GM10847 (cell line): ENCODE data around the gene SLC25A51.

ENCODE experiments used
- POLR2A ChIP-seq: IDR thresholded peaks from 2 replicates; pipeline ENCODE4 v1.6.1; 2011; ENCODE audit not compliant: insufficient read length; ENCODE audit errors: extremely low read depth

Gene SLC25A51

DNA sequence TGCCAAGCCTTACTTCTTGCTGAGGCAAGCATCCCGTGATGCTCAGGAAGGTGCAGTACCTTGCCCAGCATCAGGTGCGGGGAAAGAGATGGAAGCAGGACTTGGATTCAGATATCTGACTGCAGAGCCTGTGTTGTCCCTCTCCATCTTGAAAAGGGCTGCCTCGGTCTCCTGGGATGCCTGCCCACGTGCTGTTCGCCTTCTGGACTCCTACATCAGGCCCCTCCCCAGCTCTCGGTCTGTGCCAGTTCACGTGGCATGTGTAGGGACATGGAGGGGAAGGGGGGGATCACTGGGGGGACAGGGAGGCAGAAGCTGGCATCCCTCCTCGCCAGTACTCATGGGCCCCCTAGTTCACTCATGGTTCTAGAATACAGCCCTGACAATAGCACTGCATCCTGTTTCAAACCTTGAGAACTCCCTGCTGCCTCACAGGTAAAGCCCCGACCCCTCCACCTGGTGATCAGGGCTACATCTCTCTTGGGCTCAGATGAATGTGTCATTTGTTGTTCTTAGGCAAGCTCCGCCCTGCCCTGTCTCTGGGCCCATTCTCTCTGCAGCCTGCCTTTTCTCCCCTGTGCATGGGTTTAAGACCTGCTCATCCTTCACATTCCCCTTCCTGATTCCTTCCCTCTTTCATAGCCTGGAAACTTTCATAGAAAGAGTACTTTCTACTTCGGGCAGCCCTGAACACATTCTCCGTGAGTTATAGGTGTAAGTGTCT lies 38.9 kb upstream of the SLC25A51 start:
- TF ChIP-seq POLR2A, result no peak

DNA sequence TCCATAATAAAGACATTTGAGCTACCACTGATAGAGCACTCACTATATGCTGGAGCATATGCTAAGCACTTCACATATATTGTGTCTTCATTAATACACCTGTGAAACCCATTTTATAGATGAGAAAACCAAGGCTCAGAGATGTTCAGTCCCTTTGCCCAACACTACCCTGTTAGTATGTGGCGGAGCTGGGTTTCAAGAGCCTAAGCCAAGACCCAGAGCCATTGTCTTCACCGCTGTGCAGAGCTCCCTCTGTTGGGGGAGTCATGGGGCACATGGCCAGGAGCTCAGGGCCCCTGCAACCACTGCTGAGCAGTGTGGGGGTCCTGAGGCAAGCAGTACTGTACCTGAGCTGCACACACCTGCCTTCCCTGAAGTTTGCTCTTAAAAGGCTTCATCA lies 37.3 kb upstream of the SLC25A51 start:
- TF ChIP-seq POLR2A, result no peak

DNA sequence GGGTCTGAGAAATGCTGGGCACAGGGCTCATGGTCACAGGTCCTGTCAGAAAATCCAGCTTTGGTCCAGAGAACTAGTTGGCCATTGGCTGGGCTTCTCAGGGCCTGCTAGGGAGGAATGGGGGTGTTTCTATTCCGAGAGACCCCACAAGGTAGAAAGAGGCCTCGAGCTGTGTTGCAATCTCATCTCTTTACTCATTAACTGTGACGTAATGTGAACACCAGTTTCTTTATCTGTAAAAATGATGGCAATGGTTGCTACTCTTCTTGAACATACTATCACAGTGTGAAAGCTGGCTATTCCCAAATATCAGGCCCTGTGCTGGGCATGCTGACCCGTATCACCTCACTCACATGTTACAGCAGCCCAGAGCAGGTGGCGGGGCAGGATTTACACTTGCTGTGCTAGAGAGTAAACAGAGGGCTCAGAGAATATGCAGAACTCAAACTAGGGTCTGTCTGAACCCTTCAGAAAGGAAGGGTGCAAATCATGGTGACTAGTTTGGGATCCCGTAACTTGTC lies 35.7 kb upstream of the SLC25A51 start:
- TF ChIP-seq POLR2A, result no peak

GRCh38 chr9:37938121-37938891 lies 34.4 kb upstream of the SLC25A51 start:
- no peak for TF ChIP-seq POLR2A

DNA sequence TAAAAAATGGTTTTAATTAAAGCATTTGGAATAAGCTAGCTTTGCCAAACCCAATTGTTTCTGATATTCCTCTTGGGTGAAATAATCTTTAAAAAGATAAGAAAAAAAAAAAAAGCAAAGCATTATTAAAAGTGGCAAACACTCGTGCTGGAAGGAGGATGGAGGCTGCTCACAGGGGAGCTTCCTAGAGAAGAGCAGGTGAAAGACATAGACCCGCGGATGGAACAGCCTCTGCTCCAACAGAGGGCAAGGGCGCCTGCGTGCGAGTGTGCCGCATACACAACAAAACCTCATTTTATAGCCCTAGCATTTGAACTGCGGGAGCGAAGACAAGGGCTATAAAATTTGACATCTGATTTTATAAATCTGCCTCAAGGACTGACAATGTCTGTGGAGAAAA lies 33.4 kb upstream of the SLC25A51 start:
- TF ChIP-seq POLR2A, result no peak

GRCh38 chr9:37936965-37937364 lies 33.0 kb upstream of the SLC25A51 start:
- TF ChIP-seq POLR2A, result no peak

GRCh38 chr9:37936376-37936775 lies 32.4 kb upstream of the SLC25A51 start:
- no peak for TF ChIP-seq POLR2A

- no peak for TF ChIP-seq POLR2A
Measured at GRCh38 chr9:37935096-37935495, 31.2 kb upstream of the SLC25A51 start.

DNA sequence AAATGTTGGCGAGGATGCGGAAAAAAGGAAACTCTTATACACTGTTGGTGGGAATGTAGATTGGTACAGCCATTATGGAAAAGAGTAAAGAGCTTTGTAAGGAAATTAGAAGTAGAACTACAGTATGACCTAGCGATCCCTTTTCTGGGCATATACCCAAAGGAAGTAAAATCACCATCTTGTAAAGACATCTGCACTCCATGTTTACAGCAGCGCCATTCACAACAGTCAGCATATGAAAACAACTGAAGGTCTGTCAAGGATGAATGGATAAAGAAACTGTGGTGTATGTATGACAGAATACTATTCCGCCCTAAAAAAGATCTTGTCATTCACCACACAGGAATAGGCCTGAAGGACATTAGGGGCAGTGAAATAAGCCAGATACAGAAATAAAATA lies 27.7 kb upstream of the SLC25A51 start:
- no peak for TF ChIP-seq POLR2A

DNA sequence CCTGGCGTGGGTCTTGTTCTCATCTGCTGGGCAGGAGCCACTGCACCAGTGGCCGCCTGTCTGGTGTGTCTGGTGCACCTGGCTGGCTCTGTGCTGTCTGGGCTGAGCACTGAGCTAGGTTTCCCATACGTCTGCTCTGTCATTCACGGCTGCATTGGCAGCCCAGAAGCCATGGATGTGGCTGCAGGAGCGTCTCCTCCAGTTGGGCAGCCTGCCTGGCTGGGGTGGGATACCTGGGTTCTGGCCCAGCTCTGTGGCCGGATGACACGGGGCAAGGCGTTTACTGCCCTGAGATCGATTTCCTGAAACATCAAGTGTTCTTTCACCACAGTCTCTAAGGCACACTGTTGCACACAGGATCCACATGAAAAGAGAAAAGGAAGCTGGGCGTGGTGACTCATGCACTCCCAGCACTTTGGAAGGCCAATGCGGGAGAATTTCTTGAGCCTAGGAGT lies 25.5 kb upstream of the SLC25A51 start:
- TF ChIP-seq POLR2A, result no peak

DNA sequence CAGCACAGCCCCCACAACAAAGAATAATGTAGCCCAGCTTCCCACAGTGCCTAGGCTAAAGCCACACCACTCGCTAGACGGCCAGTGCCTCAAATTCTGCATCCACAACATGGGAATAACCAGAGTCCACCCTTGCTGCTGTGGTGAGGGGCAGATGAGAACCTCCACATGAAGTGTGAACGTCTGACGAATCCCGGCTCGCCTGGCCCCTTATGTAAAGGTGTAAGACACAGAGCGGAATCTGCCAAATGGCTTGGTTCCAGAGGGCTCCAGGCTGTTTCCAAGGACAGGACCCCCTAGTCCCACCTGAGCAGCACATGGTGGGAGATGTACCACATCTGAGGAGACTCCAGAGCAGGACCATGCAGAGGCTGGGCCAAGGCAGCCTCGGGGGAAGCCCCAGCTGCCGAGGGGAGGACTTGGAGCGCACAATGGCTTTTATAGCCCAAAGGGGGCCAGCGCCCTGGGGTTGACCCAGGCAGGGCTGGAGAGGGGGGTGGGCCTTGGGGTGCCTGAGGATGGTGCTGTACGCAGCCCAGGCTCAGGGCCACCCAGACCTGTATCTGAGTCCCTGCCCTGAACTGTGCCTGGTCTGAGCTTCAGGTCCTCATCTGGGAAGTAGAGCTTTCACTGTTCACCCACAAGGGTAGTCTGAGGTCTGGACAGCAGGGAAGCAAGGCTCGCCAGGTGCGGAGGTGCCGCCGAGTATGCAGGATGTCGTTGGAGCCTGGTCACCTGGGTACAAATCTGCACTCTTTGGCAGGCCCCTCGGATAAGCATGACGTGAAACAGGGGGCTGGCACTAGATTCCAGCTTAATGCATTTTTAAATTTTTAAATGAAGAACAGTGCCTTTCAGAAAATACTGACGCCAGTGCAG lies 24.9 kb upstream of the SLC25A51 start:
- no peak for TF ChIP-seq POLR2A

DNA sequence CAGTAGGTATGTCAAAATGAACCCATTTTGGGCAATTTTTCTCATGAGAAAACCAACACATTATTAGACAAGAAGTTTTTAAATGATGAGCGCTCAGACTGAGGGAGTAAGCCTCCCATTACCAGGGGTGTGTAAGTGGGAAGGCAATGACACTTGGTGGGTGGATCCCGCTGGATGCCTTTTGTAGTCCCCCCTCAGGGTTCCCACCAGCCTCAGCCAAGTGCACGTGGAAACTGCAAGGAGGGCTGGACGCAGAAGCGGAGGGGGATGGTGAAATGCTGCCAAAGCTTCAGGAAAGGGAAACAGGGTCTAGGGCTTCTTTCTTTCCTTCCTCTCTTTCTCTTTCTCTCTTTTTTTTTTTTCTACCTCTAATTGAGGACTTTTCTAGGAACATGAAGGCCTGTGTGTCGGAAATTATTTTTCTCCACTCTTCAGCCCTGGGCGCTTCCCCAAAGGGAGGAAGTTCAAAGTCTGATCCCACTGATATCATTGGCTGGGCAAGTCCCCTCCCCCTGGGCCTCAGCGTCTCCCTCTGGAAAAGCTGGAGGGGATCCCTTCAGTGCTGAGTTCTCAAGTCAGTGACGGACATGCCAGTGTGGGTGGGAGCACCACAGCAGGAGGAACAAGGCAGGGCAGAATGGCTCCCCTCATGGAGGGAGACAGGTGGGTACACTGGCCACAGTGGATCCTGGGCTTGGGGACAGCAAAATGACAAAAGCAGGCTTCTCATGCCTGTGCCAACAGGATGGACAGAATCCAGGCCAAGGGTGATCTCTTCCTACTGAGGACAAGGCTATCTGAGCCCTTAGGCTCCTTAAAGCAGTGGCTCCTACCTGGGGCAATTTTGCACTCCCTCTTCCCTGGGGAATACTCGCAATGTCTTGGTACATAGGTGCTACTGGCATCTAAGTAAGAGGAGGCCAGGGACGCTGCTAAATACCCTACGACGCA lies 23.9 kb upstream of the SLC25A51 start:
- no peak for TF ChIP-seq POLR2A

DNA sequence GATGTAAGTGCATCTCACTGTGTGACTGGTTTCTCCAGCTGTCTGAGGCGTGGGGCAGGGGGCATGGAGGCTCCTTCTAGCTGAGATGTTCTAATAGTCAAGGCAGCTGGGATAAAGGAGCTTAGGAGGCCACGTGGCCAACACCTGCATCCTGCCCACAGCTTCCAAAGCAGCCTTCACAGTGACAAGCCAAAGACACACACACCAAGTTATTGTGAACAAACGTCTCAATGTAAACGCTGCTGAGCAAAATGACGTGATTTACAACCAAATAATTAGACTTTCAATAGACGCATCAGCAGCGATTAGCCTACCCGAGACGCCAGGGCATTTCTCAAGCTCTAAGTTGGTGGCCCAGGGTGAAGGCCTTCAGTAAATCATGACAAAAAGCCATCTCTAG lies 23.2 kb upstream of the SLC25A51 start:
- no peak for TF ChIP-seq POLR2A

- no peak for TF ChIP-seq POLR2A
Measured at GRCh38 chr9:37926737-37927118, 22.8 kb upstream of the SLC25A51 start.

DNA sequence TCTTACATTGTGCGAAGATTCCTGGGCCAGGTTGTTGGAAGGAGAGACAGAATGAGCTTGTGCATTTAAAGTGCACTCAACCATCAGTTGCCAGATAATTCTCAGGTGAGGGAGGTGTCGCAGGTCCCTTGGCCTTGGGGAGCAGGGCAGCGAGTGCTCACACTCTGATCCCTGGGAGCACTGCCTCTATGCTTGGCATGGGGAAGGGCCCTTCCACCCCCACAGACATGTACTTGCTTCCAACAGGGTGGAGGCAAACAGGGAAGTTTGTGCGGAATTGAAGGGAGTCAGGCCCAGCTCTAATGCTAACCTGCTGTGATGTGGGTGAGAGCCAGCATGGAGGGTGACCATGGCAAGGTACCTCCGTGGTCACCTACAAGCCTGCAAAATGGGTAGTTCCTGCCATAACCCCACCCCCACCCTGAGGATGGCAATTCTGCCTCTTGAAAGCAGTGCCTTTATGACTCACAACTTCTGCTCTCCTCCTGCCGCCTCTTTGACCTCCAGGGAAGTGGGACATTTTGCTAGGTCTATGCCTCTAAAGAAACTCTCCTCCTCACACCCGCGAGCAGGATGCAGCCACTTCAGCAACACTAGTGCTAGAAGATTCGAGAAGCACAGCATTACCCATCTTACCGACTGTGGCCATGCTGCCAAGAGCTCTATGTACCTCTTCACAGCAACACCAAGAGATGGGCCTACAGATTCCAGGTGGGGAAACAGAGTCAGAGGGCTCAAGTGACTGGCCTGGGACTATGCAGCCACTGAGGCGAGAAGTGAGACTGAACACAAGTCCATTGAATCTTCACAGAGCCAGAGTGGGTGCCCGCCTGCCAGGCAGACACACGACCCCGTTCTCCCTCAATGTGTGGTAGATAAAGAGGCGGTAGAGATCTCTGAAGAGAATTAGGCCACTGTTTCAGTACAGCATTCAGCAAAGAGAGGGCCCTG lies 22.1 kb upstream of the SLC25A51 start:
- no peak for TF ChIP-seq POLR2A
